Muscle layer of colon (tissue), 2 donors: ENCODE data around the gene SV2C.

Experiments
- H3K27ac ChIP-seq: one replicate; pipeline ENCODE4 v1.7.0; 2013; ENCODE audit warnings: low read depth, mild to moderate bottlenecking, low read length, moderate library complexity
- H3K27me3 ChIP-seq, 2 donors: one replicate each; pipeline ENCODE4 v1.7.0; 2013; ENCODE audit warnings: low read length in 2 of 2, mild to moderate bottlenecking in 2 of 2; ENCODE audit not compliant: insufficient read depth in 2 of 2, control insufficient read depth in 1 of 2
- H3K36me3 ChIP-seq: one replicate; pipeline ENCODE4 v1.7.0; 2013; ENCODE audit warnings: mild to moderate bottlenecking, low read length; ENCODE audit not compliant: insufficient read depth
- H3K4me1 ChIP-seq: one replicate; pipeline ENCODE4 v1.7.0; 2013; ENCODE audit warnings: mild to moderate bottlenecking, low read length; ENCODE audit not compliant: insufficient read depth
- H3K4me3 ChIP-seq, 2 donors: one replicate each; pipeline ENCODE4 v1.7.0; 2013; ENCODE audit warnings: low read length in 2 of 2, low read depth in 1 of 2, mild to moderate bottlenecking in 1 of 2, moderate library complexity in 1 of 2
- H3K9ac ChIP-seq: one replicate; pipeline ENCODE4 v1.7.0; 2013; ENCODE audit warnings: low read length
- H3K9me3 ChIP-seq: one replicate; pipeline ENCODE4 v1.7.0; 2013; ENCODE audit warnings: mild to moderate bottlenecking, low read length
- donor health status: abdominal sarcoma.
- donor health status: Adenocarcinoma of cecum.

Gene SV2C

DNA sequence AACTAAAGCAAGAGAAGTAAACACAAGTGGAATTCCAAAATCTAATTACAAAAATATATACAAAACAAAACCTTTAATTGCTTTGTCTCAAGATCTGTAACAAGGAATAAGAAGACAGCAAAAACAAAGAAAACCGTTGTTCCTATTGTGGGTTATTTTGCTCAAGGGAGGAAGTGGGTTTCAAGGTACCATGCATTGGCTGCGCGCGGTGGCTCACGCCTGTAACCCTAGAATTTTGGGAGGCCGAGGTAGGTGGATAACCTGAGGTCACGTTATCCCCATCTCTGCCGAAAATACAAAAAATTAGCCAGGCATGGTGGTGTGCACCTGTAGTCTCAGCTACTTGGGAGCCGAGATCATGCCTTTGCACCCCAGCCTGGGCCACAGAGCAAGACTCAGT, 307.8 kb downstream of the SV2C start:
- Histone ChIP-seq H3K4me3 (no peak overlapping the region), H3K9me3 (no peaks in the 10 kb centered on the region), H3K27me3 (no peaks in the 10 kb centered on the region), H3K9ac (no peak overlapping the region), H3K4me1 (no peaks in the 10 kb centered on the region), H3K36me3 (no peaks in the 10 kb centered on the region), H3K27ac (no peak overlapping the region)

DNA sequence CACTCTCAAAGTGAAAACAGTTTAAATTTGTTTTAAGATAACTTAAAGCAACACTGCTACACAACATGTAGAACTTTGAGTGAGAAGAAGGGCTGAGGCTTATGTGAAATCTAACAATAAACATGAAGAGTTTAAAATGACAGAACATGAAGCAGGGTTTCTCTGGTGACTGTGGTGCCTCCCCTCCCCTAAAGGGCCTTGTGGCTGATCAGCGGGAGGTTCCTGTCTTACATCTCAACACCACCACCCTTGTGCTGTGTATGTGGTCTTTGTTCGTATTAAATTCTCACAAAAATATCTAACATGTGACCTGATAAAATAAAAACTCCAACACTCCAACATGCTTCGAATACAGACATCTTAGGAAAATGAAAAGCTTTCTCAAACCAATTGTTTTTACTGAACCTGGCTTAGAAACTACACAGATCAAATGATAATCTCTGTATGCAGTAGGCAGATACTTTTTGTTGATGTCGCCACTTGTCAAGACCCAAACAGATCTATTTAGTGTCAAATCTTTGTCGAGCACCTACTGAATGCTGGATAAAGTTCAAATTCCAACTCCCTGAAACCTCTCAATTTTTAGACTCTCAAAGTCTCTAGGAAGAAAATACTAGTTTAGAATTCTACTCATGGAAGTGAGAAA, 310.0 kb downstream of the SV2C start:
- Histone ChIP-seq H3K4me3 (no peak overlapping the region), H3K36me3 (no peaks in the 10 kb centered on the region), H3K27ac (no peak overlapping the region), H3K9me3 (no peaks in the 10 kb centered on the region), H3K4me1 (no peaks in the 10 kb centered on the region), H3K9ac (no peak overlapping the region), H3K27me3 (no peaks in the 10 kb centered on the region)

DNA sequence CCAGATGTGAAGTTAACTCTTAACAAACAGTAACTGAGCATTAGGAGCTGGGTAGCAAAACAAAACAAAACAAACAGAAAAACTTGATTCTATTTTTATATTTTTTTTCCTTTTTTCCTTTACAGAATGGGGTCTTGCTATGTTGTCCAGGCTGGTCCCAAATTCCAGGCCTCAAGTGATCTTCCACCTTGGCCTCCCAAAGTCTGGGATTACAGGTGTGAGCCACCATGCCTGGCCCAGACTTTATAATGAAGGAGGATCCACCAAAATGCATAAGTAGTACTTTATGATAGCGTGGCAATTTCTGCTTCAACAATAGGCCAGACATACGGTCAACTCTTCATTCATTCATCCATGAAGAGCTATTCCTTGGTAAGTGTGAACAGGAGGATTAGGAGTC, 314.0 kb downstream of the SV2C start:
- peaks cover 0 to 7% of the 10 kb centered on the region in 2 donors for H3K27me3 ChIP-seq
- no peaks in the 10 kb centered on the region for H3K36me3 ChIP-seq
- H3K27ac ChIP-seq = no peak overlapping the region
- H3K9ac ChIP-seq = no peak overlapping the region
- peaks cover 4% of the 10 kb centered on the region for H3K4me1 ChIP-seq
- H3K4me3 ChIP-seq = no peak overlapping the region
- H3K9me3 ChIP-seq = no peaks in the 10 kb centered on the region

DNA sequence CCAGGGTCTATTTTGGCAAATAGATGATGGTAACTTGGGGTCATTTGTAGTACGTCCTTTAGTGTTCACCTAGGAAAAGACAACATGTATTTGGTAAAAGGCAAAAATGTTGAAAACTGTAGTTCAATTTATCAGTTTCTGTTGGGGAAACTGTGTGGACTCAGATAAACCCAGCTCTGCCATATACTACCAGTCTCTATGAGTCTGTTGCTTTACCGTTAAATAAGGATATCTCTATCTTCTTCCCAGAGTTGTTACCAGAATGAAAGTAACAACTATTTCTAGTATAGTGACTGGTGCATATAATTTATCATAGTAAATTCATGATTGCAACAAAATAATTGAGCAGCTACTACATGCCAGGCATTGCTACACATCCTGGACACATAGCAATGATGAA, 316.1 kb downstream of the SV2C start:
- Histone ChIP-seq H3K9ac (no peak overlapping the region), H3K4me3 (no peak overlapping the region), H3K4me1 (peaks cover 7% of the 10 kb centered on the region), H3K27ac (no peak overlapping the region), H3K36me3 (no peaks in the 10 kb centered on the region), H3K27me3 (peaks cover 0 to 11% of the 10 kb centered on the region in 2 donors), H3K9me3 (no peaks in the 10 kb centered on the region)

DNA sequence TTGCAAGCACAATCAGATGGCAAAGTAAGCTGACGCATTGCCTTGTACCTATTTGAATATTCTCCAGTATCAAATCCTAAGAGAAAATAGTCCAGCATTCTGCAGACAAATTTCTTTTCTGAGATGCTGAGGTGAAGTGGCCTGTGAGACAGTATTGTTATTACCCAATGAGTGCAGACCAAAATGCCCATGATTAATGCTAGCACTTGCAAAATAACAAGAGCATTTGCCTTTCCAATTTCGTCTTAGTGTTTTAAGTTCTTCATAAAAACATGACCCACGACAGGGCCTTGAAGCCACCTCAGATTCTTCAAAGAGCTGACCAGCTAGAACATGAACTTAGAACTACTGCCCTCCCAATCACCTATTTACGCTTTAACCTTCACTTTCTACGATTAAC, 317.3 kb downstream of the SV2C start:
- Histone ChIP-seq H3K27ac (no peak overlapping the region), H3K4me1 (peaks cover 7% of the 10 kb centered on the region), H3K9me3 (no peaks in the 10 kb centered on the region), H3K9ac (no peak overlapping the region), H3K36me3 (no peaks in the 10 kb centered on the region), H3K4me3 (no peak overlapping the region), H3K27me3 (peaks cover 0 to 11% of the 10 kb centered on the region in 2 donors)

DNA sequence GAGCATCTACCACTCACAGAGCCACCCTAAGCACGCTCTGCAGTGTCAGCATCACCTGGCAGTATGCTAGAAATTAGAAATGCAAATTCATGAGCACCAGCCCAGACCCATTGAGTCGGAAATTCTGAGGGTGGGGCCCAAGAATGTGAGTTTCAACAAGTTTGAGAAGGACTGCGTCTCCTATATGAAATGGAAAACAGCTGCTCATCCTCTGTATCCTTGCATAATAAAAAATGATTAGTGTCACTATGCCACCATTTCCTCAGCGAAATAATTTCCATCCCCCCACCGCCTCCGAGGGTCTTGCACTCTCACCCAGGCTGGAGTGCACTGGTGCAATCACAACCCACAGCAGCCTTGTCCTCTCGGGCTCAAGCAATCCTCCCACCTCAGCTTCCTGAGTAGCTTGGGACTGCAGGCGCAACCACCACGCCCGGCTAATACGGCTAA, 318.6 kb downstream of the SV2C start:
- H3K27ac ChIP-seq = no peak overlapping the region
- peaks cover 0 to 11% of the 10 kb centered on the region in 2 donors for H3K27me3 ChIP-seq
- no peaks in the 10 kb centered on the region for H3K36me3 ChIP-seq
- no peak overlapping the region for H3K9ac ChIP-seq
- peak overlapping the region in 1 of 2 donors; percentile 62 for H3K4me3 ChIP-seq
- no peaks in the 10 kb centered on the region for H3K9me3 ChIP-seq
- H3K4me1 ChIP-seq = peaks cover 7% of the 10 kb centered on the region

DNA sequence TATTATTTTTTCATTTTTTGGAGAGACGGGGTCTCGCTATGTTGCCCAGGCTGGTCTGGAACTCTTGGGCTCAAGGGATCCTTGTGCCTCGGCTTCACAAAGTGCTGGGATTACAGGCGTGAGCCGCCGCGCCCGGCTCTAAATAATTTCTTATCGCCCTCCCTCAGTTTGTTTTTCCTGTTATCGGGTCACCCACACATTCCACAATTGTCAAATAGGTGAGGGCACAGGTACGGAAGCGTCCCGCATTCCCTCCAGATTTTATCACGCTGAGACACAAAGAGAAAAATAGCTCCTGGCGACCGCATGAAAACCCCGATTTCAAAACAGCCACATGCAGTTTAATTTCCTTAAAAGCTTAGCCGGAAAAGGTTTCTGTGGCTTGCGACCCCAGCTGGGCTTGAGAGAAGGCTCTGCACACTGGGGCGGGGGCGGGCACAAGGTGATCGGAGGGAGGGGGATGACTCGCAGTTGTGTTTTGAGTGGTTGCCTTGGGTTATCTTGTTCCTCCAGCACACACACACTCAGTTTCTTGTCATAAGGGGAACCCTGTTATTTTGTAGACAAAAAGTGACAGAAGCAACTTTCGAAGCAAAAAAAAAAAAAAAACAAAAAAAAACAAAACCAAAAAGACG, 319.2 kb downstream of the SV2C start:
- no peaks in the 10 kb centered on the region for H3K9me3 ChIP-seq
- no peak overlapping the region for H3K9ac ChIP-seq
- H3K27ac ChIP-seq = no peak overlapping the region
- H3K36me3 ChIP-seq = no peaks in the 10 kb centered on the region
- peak overlapping the region; percentile 62 to 71 for H3K4me3 ChIP-seq
- H3K4me1 ChIP-seq = peaks cover 7% of the 10 kb centered on the region
- peaks cover 0 to 11% of the 10 kb centered on the region in 2 donors for H3K27me3 ChIP-seq

DNA sequence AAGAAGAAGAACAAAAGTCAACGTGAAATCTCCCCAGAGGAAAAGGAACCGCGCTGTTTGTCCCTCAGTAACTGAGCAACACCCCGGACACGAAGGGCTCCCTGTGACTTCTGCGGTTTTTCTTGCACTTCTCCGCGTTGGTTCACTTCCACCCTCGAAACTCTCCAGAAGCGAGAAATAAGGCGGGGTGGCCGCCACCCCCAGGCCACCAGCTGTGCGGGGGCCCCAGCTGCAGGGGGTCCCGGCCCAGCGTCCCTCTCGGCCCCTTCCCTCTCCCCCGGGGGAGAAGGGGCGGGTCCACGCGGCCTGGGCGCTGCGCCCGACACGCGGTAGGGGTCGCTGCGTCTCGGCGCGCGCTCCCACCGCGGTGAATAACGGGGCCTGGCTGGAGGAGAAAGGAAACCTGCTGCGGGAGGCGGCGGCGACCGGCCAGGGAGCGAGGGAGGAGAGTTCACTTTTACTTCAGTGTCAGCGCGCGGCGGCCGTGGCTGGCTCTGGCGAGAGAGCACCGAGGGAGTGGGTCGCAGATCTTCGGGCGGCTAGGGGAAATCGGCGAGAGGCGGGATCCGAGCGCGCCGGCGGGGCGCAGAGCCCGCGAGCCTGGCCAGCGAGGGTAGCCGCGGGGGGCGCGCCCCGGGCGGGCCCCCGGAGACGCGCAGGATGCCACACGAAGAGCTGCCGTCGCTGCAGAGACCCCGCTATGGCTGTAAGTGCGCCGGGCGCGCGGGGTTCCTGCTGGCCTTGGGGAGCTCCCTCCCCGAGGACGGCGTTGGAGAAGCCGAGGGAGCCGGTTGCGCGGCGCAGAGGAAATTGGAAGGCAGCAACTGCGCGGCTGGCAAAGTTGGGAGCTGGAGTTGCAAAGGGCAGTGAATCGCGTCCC, 319.9 kb downstream of the SV2C start, which contains the start of gene IQGAP2:
Gene IQGAP2 (plus strand): TSS at position 400 of the 880 bp plus-strand sequence. CDS start 261 bp downstream, at position 661.
- Histone ChIP-seq H3K27me3 (peaks cover 0 to 11% of the 10 kb centered on the region in 2 donors), H3K27ac (no peak within 1 kb of the TSS), H3K9ac (no peak within 1 kb of the TSS), H3K9me3 (no peaks in the 10 kb centered on the region), H3K4me3 (peak within 1 kb of the TSS; percentile 62 to 71), H3K36me3 (no peaks in the 10 kb centered on the region), H3K4me1 (peaks cover 7% of the 10 kb centered on the region)
